PC-9 (cell line): ENCODE results near the gene PALM3.

Source experiments
- CTCF ChIP-seq: fragments of 200-600 bp; sonication (generic); conservative IDR thresholded peaks from 2 replicates; pipeline ENCODE4 v1.6.1; 2017; ENCODE audit warnings: mixed run types, antibody characterized with exemption, mild to moderate bottlenecking, moderate library complexity
- EZH2 ChIP-seq: fragments of 200-600 bp; sonication (generic); IDR thresholded peaks from 2 replicates; pipeline ENCODE4 v1.8.0; 2017; ENCODE audit warnings: antibody characterized with exemption, low read depth

- TF ChIP-seq CTCF = no peak
- TF ChIP-seq EZH2 = no peak
These were observed 23.6 kb upstream of the PALM3 start, which contains the start of gene C19orf67 for GRCh38 chr19:14085309-14085995.
